Coronary artery (tissue), 2 donors: Measurements from ENCODE around the gene CARD11.

Experiments
- DNase-seq: peaks from one replicate; pipeline ENCODE4 v3.0.0-alpha.2; 2017; ENCODE audit warnings: low spot score
- H3K27ac ChIP-seq, 2 donors: fragments of 200-600 bp; sonication (generic); one replicate each; pipeline ENCODE4 v1.5.1; 2016 to 2019
- H3K4me3 ChIP-seq: fragments of 200-600 bp; sonication (generic); 2 replicates; pipeline ENCODE4 v1.5.1; 2016; ENCODE audit warnings: mild to moderate bottlenecking, moderate library complexity
- TF ChIP-seq, protein P1 (sequence below): fragments of 200-600 bp; sonication (generic); IDR thresholded peaks from one replicate; pipeline ENCODE4 v1.5.1; 2019; ENCODE audit warnings: antibody characterized with exemption

The CARD11 gene

DNA sequence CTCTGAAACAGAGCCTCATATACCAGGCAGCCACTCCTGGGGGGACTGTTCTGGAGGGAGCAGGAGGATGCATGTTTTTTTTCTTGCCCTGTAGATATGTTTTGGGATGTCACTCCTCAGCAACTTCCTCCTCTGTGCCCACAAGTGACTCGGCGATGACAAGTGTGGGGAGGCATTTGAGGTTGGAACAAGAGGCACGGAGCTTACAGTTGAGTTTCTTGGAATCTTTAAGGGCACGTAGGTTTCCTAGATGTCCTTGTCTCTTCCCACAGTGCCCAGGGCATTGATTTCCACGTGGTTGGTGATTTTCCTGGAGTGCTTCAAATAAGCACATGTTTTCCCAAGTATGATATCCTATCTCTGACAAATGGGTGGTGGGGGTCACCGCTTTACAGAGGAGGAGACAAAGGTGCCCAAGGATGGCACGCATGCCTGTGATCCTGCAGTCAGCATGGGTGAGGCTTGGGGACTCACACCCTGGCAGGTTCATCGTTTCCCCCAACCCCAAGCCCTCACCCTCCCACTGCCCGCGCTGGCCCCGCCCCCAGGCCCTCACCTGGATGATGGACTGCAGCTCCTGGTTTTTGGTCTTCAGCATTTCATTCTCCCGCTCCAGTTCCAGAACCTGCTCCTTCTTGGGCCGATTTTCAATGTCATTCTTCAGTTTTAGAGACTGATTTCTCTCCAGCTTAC is 104.3 kb downstream of the CARD11 start:
- Histone ChIP-seq H3K4me3 (no peak overlapping the region), H3K27ac (no peak overlapping the region)
- TF ChIP-seq, protein P1, sequence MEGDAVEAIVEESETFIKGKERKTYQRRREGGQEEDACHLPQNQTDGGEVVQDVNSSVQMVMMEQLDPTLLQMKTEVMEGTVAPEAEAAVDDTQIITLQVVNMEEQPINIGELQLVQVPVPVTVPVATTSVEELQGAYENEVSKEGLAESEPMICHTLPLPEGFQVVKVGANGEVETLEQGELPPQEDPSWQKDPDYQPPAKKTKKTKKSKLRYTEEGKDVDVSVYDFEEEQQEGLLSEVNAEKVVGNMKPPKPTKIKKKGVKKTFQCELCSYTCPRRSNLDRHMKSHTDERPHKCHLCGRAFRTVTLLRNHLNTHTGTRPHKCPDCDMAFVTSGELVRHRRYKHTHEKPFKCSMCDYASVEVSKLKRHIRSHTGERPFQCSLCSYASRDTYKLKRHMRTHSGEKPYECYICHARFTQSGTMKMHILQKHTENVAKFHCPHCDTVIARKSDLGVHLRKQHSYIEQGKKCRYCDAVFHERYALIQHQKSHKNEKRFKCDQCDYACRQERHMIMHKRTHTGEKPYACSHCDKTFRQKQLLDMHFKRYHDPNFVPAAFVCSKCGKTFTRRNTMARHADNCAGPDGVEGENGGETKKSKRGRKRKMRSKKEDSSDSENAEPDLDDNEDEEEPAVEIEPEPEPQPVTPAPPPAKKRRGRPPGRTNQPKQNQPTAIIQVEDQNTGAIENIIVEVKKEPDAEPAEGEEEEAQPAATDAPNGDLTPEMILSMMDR, result no peak
- peak; percentile 59 for DNase-seq

DNA sequence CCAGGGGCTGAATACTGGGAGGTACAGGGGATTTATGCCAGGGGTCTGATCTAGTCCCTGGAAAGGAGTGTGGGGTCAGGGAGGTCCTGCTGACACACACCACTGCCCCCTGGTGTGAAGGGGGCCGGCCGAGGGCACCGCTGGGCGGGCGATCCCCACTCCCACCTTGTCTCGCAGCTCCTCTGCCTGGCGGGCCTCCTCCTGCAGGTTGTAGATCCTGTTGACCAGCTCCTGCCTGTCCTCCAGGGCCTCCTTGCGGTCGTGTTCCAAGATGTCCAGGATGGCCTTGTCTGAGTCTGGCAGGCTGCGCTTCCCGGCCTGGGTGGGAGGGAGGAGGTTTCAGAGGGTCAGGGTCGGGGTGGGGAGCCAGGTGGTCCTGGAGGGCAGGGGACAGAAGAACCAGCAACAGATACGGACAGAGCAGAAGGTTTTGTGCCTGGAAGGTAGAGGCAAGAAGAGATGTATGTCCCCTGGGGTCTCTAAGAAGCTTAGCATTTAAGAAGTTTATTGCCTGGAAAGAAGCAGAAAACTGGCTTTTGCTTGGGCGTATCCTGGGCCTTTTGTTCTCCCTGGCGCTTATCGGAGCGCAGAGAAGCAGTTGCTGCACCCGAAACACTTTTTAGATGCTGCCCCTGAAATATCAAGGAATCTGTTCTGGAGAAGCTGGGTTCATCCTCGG is 105.0 kb downstream of the CARD11 start:
- Histone ChIP-seq H3K4me3 (no peak overlapping the region), H3K27ac (no peak overlapping the region)
- TF ChIP-seq, protein P1, result no peak
- peak; percentile 60 for DNase-seq

DNA sequence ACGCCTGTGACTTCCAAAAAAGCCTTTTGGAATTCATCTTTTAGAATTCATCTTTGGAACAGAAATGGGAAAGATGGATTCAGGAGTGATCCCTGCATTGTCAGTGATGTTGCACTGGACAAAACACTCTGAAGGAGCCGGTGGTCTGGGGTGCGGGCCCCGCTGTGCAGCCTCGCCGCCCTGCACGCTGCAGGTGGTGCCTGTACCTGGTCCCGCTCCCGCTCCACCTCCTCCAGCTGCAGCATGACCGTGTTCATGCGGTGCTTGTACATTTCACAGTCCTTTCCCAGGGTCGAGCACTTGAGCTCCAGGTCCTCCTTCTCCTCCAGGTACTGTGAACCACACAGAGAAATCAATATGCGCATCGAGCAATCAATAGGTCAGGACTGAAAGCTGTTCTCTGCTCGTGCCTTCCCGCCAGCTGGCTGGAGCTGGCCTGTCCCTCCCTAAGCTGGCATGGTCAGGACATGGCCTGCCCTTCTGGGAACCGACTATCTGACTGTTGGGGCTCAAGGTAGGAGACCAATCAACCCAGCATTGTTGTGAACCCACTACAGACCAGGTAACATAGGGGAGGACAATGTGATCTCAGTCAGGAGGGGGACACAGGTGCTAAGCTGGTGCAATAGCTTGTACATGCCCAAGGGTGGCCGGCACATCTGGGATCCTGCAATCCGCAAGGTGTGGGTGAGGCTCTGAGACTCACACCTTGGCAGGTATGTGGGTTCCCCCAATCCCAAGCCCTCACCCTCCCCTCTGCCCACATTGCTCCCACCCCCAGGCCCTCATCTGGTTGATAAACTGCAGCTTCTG is 105.8 kb downstream of the CARD11 start:
- no peak overlapping the region for H3K4me3 ChIP-seq
- TF ChIP-seq, protein P1, result no peak
- peak; percentile 46 for DNase-seq
- H3K27ac ChIP-seq, result no peak overlapping the region

GRCh38 chr7:2936891-2937580 is 106.6 kb downstream of the CARD11 start:
- H3K4me3 ChIP-seq, result no peak overlapping the region
- H3K27ac ChIP-seq, result no peak overlapping the region
- peak; percentile 40 for DNase-seq
- TF ChIP-seq, protein P1, result no peak

DNA sequence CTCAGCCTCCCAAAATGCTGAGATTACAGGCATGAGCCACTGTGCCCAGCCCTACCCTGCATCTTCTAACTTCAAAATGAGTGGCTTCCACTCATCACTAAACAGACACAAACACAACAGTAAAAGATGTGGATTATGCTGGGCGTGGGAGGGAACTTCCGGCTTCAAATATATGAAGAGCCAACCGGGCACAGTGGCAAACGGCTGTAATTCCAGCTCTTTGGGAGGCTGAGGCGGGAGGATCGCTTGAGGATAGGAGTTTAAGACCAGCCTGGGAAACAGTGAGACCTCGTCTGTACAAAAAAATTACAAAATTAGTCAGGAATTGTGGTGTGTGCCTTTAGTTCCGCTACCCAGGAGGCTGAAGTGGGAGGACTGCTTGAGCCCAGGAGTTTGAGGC is 107.4 kb downstream of the CARD11 start:
- DNase-seq, result peak; percentile 14
- Histone ChIP-seq H3K4me3 (no peak overlapping the region), H3K27ac (no peak overlapping the region)
- TF ChIP-seq, protein P1, result no peak

GRCh38 chr7:2934984-2935740 is 108.5 kb downstream of the CARD11 start:
- no peak overlapping the region for H3K4me3 ChIP-seq
- TF ChIP-seq, protein P1, result no peak
- H3K27ac ChIP-seq, result no peak overlapping the region
- DNase-seq, result peak; percentile 36
